ENCODE results near the gene PLCD3.
"Not testable (repeated sequence)": the region's sequence is repeated elsewhere in the genome, so short reads cannot be mapped to it uniquely, and the experiment has no call there.

The PLCD3 gene

DNA sequence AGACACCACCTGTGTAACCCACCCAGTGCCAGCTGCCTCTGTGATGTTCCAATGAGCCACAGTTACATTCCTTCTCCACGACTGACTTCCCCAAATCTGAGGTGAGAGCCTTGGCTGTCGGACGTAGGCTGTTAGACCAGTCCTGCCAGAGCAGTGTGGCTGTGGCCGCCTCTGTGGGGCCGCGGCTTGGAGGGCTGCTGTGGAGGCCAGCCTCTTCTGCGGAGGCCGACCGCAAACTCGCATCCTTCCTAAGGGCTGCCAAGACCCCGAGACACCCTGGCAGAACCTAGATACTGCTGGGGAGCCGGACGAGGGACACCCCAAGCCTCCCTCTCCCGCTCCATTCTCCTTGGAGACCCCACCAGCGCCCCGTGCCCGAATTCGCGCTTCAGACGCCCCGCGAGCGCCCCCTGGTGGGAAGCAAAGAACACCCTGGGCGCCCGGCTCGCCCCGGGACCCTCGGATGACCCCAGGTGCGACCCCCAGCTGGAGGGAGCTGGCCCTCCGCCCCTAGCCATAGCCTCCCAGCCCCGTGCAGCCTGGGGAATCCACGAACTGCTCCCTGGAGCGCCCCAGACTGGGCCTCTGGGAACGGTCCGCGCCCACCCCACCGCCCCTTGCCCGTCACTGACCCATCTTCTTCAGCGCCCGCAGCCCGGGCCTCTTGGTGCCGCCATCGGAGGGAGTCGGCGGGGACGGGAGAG is 547 bp downstream of the PLCD3 start:
- DNase-seq = no peak

DNA sequence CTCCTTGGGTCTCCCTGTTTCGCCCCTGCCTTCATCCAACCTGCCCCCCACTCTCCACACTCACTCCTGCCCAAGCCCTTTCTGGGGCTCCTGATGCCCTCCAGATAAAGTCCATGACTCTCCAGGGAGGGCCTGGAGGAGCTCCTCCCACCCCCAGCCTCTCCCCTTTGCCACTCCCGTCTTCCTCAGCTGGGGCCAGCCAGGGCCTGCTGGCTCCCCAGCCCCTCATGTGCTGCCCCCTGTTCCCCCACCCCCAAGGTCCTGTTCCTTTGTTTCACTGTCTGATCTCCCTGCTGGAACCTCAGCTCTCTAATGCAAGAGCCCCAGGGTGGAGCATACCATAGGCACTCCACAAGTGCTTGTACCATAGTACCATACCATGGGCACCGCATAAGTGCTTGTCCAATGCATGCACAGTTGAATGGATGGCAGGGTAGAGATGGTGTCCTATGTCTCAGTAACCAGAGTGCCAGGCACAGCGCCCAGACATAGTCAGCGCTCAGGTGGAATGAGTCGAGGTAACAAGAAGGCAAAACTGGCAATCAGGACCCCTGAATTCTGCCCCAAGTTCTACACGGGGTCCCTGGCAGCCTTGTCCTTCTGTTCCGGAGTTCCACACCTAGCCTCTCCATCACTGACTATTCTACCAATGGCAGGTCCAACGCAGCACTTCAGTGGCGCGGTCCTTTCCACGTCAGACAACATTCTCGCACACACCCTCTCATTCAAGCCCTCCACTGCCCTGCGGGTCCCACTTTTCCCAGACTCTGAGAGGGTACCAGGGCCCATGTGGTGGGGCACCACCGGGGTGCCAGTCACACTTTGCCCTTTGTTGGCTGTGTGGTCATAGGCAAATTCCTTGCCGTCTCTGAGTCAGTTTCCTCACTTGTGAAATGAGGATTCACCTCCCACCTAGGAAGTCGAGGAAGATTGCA is 1.4 kb downstream of the PLCD3 start:
- no peak for DNase-seq

DNA sequence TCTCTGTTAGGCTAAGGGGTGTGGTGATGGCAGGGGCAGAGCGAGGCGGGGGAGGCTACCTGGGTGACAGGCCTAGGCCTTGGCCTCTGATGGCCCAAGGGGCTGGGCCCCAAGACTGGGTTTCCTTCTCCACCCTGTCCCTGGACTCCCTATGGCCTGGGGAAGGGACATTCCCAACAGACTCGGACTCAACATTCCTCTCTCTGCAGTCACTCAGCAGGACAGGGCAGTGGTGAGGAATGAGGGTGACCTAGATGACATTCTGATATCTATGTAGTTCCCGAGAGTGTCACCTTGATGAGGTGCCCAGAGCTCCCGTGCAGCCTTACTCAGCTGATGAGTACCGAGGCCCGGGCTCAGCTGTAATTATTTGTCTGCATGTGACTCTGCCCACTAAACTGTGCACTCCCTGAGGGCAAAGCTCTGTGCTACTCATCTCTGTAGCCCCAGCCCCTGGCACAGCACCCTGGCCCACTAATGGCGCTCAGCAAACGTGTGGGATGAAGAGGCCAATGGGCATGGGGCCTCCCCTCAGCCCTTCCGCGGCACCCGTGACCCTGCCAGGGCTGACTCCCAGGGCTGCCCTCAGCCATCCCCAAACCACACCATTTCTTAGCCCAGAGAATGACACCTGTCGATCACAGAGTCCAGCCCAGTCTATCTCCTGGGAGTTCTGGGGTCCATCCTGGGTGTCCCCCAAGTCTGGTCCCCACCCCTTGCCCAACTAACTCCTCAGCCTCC is 2.2 kb downstream of the PLCD3 start:
- no peak for DNase-seq

GRCh38 chr17:45129426-45129939 is 2.8 kb downstream of the PLCD3 start:
- no peak for DNase-seq

DNA sequence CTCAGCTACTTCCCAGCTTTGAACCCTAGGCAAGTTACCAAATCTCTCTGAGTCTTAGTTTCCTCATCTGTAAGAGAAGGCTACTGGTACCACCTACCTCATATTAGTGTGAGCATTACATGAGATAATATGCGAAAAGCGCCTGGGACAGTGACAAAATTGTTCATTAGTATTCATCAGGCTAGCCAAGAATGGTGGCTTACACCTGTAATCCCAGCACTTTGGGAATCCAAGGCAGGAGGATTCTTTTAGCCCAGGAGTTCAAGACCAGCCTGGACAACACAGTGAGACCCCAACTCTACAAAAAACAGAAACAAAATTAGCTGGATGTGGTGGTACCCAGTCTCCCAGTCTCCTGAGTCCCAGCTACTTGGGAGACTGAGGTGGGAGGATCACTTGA is 3.3 kb downstream of the PLCD3 start:
- no peak for DNase-seq

GRCh38 chr17:45128331-45128730 is 4.0 kb downstream of the PLCD3 start:
- no peak for DNase-seq

- no peak for DNase-seq
Observed at GRCh38 chr17:45127548-45128300, 4.6 kb downstream of the PLCD3 start.

DNA sequence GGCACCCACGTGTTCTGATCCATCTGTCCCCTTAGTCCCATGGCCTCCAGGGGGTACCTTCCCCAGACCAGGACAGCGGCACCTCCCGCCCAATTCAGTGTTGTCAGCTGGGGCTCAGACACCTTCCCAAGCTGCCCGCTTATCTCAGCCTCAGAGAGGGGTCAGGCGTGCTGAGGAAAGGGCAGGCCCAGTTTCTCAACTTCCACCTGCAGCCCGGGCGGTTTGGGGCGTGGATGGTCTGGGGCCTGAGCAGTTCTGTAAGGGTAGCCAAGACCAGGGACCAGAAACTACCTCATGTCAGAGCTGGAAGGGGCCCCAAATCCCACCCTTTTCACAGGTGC is 5.1 kb downstream of the PLCD3 start:
- no peak for DNase-seq

DNA sequence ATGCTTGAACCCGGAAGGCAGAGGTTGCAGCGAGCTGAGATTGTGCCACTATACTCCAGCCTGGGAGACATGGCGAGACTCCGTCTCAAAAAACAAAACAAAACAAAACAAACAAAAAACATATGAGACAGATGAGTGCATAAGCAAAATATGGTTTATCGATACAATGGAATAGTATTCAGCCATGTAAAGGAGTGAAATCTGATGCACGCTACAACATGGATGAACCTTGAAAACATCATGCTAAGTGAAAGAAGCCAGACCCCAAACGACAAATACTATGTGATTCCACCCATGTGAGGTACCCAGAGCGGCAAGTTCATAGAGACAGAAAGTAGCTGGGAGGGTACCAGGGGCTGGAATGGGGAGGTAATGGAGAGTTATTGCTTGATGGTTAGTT is 6.8 kb downstream of the PLCD3 start:
- no peak for DNase-seq

DNA sequence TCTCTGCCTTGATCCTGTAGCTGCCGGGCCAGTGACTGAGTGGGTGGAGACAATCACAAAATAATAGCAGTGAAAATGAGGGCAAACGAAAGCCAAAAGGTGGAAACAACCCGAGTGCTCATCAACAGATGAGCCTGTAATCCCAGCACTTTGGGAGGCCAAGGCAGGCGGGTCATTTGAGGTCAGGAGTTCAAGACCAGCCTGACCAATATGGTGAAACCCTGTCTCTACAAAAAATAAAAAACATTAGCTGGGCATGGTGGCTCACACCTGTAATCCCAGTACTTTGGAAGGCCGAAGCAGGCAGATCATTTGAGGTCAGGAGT is 7.6 kb downstream of the PLCD3 start:
- DNase-seq = not testable (repeated sequence)

DNA sequence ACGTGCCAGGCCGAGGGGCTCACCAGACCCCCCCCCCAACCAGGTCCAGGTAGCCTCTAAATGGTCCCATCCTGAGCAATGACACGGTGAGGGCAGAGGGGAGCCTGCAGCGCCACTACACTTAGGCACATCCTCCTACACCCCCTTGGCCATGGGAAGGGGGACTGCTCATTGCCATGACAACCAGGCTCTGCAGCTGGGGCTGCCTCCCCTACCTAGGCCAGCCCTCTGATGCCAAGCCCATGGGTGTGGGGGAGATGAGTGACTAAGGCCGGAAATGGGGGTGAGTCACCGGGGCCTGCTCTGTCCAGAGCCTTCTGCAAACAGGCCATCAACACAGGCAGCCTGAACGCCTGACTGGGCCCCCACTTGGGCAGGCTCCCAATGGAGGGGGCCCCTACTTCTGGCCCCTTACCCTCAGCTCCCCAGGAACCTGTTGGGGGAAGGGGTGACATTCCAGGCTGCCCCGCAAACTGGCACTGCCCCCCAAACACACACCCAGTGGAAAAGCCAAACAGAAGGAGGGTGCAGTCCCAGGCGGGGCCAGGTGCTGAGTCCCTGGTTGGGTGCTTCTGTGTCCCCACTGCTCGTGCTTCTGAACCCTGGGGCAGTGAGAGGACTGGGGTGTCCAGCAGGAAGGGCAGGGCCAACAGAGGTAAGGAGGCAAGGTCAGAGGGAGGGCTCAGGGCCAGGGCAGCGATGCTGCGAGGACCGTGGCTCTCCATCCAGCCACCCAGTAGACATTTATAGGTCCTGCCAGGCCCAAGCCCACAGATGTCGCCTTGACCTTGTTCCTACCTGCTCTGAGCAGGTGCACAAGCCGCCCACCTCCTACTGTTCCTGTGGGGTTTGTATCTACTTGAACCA is 8.2 kb downstream of the PLCD3 start:
- DNase-seq = no peak

DNA sequence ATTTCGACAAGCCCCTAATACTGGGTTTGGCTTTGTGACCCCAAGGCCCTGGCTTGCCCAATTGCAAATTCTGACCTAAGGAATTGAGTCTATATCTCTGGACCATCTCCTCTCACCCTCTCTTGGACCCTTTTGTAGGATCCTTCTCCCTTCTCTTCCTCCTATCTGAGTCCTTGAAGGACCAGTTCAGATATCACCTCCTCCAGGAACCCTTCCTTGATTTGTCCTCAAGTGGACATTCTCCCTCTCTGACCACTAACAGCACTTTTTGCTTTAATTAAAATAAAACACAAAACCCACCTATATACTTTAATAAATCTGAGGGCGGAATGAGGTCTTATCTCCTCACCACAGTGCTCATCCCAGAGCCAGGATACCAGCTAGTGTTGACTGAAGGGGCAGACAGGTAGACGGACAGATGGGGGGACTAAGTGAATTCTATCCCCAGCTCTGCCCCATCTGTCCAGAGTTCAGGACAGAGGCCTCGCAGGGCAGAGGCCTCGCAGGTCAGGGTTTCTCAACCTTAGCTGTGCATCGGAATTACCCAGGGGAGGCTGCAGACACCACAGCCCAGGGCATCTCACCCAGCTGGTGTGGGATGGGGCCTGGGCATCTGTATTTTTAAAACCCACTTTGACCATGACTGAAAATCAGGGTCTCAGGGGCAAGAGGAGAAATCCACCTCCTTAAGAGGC is 9.1 kb downstream of the PLCD3 start:
- DNase-seq = no peak

GRCh38 chr17:45121055-45121454 is 11.3 kb downstream of the PLCD3 start:
- no peak for DNase-seq

DNA sequence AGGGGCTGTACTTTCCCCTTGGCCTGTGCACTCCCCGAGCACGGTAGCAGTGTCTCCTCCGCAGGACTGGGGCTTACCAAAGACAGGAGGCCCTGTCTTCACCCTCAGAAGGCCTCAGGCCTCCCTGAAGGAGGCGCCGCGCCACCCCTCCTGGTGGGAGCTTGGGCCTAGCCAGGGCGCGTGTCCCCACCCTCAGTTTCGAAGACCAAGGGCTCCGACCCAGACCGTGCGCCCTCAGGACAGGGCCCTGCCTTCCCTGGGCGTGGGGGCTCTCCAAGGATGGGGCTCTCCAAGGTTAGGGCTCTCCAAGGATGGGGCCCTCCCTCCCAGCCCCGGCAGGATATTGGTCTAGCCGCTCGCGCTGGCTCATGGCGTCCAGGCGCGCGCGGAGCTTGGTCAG is 11.8 kb downstream of the PLCD3 start:
- no peak for DNase-seq

DNA sequence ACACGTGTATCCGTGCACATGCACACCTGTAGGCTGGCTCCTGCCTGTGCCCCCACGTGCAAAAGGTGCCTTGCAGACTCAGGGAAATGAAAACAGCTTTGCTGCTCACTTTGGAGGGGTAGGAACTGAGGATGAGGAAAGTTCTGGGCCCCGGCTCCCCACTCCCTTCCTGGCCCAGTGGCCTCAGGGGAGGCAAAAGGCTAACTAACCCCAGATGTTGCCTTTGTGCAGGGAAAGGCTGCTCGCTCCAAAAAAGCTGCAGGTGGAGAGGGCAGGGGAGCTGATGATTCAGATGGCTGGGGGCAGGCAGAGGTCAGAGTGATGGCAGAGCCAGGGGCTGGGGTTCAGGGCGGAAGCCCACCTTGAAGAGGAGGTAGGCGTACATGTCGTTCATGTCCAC is 12.4 kb downstream of the PLCD3 start:
- DNase-seq = no peak

DNA sequence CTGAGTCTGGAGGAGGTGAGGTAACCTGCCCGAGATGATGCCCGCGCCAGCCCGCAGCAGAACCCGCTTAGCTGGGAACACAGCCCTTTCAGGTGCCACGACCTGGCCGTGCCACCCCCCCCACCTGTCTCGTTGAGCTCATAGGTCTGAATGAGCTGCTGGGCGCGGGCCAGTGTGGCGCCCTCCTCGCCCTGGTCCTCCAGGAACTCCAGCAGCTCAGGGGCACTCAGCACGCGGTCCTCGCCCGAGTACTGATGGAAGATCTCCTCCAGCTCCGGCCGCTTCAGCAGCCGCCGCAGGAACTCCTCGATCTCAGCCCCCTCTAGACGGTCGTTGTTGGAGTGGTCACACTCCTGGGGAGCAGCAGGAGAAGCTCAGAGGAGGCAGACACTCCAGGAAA is 13.6 kb downstream of the PLCD3 start:
- DNase-seq = no peak

GRCh38 chr17:45117848-45118646 is 14.3 kb downstream of the PLCD3 start:
- no peak for DNase-seq

DNA sequence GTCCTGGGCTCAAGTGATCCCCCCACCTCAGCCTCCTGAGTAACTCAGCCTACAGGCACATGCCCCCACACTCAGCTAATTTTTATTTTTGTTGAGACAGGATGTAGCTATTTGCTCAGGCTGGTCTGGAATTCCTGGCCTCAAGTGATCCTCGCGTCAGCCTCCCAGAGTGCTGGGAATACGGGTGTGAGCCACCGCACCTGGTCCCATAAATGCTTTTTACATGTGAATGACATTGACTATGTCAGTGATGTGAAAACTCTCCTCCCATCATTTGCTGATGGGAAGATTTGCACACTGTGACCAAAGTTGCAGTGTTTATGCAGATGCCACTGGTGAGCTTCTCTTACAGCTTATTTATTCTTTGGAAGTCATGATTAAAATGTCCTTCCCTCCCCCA is 15.0 kb downstream of the PLCD3 start:
- DNase-seq = no peak

DNA sequence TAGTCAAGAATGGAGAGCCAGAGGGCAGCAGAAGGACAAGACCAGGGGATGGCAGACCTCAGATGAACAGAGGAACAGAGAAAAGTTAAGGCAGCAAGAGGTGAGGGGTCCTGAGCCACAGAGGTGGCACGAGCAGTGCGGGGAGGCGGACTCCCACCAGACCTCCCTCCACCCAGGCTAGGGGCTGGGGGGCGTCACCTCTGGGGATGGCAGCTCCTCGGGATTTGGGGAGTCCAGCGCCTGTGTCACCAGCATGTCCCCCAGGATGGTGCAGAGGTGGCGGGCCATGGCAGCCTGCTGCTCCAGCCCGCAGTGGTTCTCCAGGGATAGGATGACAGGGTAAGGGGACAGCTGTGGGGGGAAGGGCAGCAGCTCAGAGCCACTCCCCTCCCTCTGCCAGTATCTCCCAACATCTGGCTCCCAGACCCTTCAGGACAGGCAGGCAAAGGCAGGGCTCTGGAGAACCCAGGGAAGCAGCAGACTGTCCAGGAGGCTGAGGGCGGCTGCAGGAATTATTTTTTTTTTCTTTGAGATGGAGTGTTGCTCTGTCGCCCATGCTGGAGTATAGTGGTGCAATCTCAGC is 15.8 kb downstream of the PLCD3 start:
- no peak for DNase-seq

DNA sequence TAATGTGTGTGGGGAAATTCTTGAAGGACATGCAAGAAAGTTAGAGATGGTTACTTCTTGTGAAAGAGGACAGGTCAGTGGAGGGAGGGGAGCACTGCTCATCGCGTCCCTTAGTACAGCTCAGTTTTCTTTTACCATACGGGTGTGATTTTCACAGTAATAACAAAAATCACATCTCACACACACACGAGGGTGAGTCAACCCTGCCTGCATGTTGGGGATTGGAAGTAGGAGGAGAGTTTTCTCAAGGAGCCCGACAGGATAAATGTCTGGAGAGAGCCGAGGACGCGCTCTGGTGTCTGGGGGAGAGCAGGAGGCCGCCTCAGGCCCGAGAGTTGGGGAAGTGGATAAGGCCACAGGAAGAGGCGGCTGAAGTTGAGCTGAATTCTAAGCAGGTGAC is 16.4 kb downstream of the PLCD3 start:
- no peak for DNase-seq
